ENCODE results near the gene GRP. TPM values are rescaled to one million over a fixed set of nuclear protein-coding genes. Genes with fewer than 3 reads are reported as not detected.

The GRP gene
- total and polyA plus RNA-seq, 2 of the 4 experiments (the other 2 are of a cell fraction), result not detected

- no peak overlapping the region for H4K8ac ChIP-seq (ENCODE audit: low read depth in 2 of 2, low read length in 2 of 2)
- no peak for TF ChIP-seq POLR2A (IDR thresholded peaks at IDR 0.05; ENCODE audit: low read depth, low read length)
- TF ChIP-seq USF2 (IDR thresholded peaks at IDR 0.05; ENCODE audit: low read depth, low read length), result no peak
- no peak for TF ChIP-seq RAD21 (IDR thresholded peaks at IDR 0.05; ENCODE audit: low read length)
- no peak for TF ChIP-seq BHLHE40 (IDR thresholded peaks at IDR 0.05; ENCODE audit: low read depth, low read length)
- TF ChIP-seq SMC3 (IDR thresholded peaks at IDR 0.05; ENCODE audit: low read depth, low read length), result no peak
- no peak for TF ChIP-seq NFE2L2 (IDR thresholded peaks at IDR 0.05; ENCODE audit: low read depth, low read length)
- TF ChIP-seq MXI1 (IDR thresholded peaks at IDR 0.05; ENCODE audit: borderline replicate concordance, low read depth, low read length), result no peak
- TF ChIP-seq RCOR1 (IDR thresholded peaks at IDR 0.05; ENCODE audit: insufficient replicate concordance, low read length), result no peak
- TF ChIP-seq CEBPB (IDR thresholded peaks at IDR 0.05; ENCODE audit: low read depth, low read length), result no peak
- no peak for TF ChIP-seq CHD1 (IDR thresholded peaks at IDR 0.05; ENCODE audit: low read depth, low read length)
- no peak for TF ChIP-seq ELK1 (IDR thresholded peaks at IDR 0.05; ENCODE audit: borderline replicate concordance, low read depth, low read length)
- no peak for TF ChIP-seq CTCF (conservative IDR thresholded peaks at IDR 0.05; ENCODE audit: low read depth, low read length)
- no peak for TF ChIP-seq FOS (IDR thresholded peaks at IDR 0.05; ENCODE audit: low read depth, low read length)
- no peak for TF ChIP-seq MAZ (IDR thresholded peaks at IDR 0.05; ENCODE audit: borderline replicate concordance, low read depth, low read length)
- TF ChIP-seq RFX5 (IDR thresholded peaks at IDR 0.05; ENCODE audit: low read depth, low read length), result no peak
- TF ChIP-seq MAFK (IDR thresholded peaks at IDR 0.05; ENCODE audit: low read depth, low read length), result no peak
- H2AK5ac ChIP-seq (ENCODE audit: low read depth, low read length), result no peak overlapping the region
- dilution Hi-C loops (cut with HindIII; ENCODE audit: low sequenced_read_pairs, unreplicated experiment) (no loop called here), in situ Hi-C loops (cut with MboI; ENCODE audit: low sequenced_read_pairs) (no loop called here), intact Hi-C loops (cut with micrococcal nuclease) (no loop called here)
- H3K4me3 ChIP-seq (ENCODE audit: insufficient read depth, low read depth, low read length), result no peak overlapping the region
- no peak overlapping the region for H2BK15ac ChIP-seq (ENCODE audit: low read depth, low read length)
- H2AFZ ChIP-seq (replicated peaks; ENCODE audit: low read length, poor library complexity), result no peak overlapping the region
- CTCF ChIA-PET, result no interaction called here
- H3K4me1 ChIP-seq (ENCODE audit: control insufficient read depth, insufficient read depth, low read length), result no peaks in the 10 kb centered on the region
- no peak for DNase-seq
- H3K18ac ChIP-seq (ENCODE audit: low read depth, low read length), result no peak overlapping the region
- H3K79me1 ChIP-seq (ENCODE audit: low read depth in 1 of 2, low read length in 2 of 2), result no peaks in the 10 kb centered on the region
- H3K23ac ChIP-seq (ENCODE audit: low read depth, low read length), result no peak overlapping the region
- no peak overlapping the region for H4K91ac ChIP-seq (ENCODE audit: insufficient read depth, low read depth, low read length)
- no peak overlapping the region for H3K27ac ChIP-seq (ENCODE audit: insufficient read depth, low read length)
- no peaks in the 10 kb centered on the region for H3K36me3 ChIP-seq (ENCODE audit: control insufficient read depth, insufficient read depth, low read length)
- H2BK5ac ChIP-seq (ENCODE audit: low read depth, low read length, poor library complexity, severe bottlenecking), result no peak overlapping the region
- no peak overlapping the region for H2BK20ac ChIP-seq (ENCODE audit: low read depth, low read length)
- no peak overlapping the region for H3K4ac ChIP-seq (ENCODE audit: low read depth, low read length)
- POLR2A ChIA-PET (ENCODE audit: unreplicated experiment), result no interaction called here
- H2AK9ac ChIP-seq (replicated peaks; ENCODE audit: low read depth, low read length, poor library complexity), result no peak overlapping the region
- no peak overlapping the region for H3K56ac ChIP-seq (ENCODE audit: extremely low read depth, insufficient read depth, low read length)
- WGBS, 2 experiments (ENCODE audit: extremely low coverage in 2 of 2, insufficient read length in 1 of 2), result no CpG with 5 or more reads among the region's 6 CpGs
- no peaks in the 10 kb centered on the region for H3K9me1 ChIP-seq (ENCODE audit: insufficient read depth, low read length)
- H4K5ac ChIP-seq (ENCODE audit: low read depth, low read length), result no peak overlapping the region
- no peaks in the 10 kb centered on the region for H3K9me3 ChIP-seq (ENCODE audit: control insufficient read depth, insufficient read depth, low read length)
- ATAC-seq (ENCODE audit: low read depth), result no peak
- H3K14ac ChIP-seq (replicated peaks; ENCODE audit: low read depth, low read length), result no peak overlapping the region
- no peaks in the 10 kb centered on the region for H4K20me1 ChIP-seq (ENCODE audit: insufficient read depth, low read length)
- no peak overlapping the region for H2BK120ac ChIP-seq (ENCODE audit: low read depth, low read length)
- no peak overlapping the region for H3K9ac ChIP-seq (ENCODE audit: low read depth, low read length)
- H3K4me2 ChIP-seq (ENCODE audit: low read depth, low read length), result no peak overlapping the region
- no TSS peak for BruUV-seq (replicated peaks)
- peaks cover 45% of the 10 kb centered on the region for H3K27me3 ChIP-seq (ENCODE audit: control insufficient read depth, insufficient read depth, low read length)
Measured at GRCh38 chr18:59207506-59207905, 12.5 kb upstream of the GRP start.
